OCI-LY7 (cell line): Measurements from ENCODE around the gene GPR25.

Experiments
- EZH2phosphoT487 ChIP-seq: fragments of 200-600 bp; sonication (generic); IDR thresholded peaks from 2 replicates; pipeline ENCODE4 v1.6.1; 2018; ENCODE audit warnings: low read depth, borderline replicate concordance, mild to moderate bottlenecking, mixed run types, antibody characterized with exemption, low read length, moderate library complexity, mixed read lengths
- TF ChIP-seq, protein P1 (sequence below): fragments of 200-600 bp; sonication (generic); conservative IDR thresholded peaks from 2 replicates; pipeline ENCODE4 v1.5.1; 2014; ENCODE audit warnings: mild to moderate bottlenecking, antibody characterized with exemption, low read length, moderate library complexity, mixed read lengths

GRCh38 chr1:200886594-200886993 lies 13.8 kb downstream of the GPR25 start:
- TF ChIP-seq, protein P1, sequence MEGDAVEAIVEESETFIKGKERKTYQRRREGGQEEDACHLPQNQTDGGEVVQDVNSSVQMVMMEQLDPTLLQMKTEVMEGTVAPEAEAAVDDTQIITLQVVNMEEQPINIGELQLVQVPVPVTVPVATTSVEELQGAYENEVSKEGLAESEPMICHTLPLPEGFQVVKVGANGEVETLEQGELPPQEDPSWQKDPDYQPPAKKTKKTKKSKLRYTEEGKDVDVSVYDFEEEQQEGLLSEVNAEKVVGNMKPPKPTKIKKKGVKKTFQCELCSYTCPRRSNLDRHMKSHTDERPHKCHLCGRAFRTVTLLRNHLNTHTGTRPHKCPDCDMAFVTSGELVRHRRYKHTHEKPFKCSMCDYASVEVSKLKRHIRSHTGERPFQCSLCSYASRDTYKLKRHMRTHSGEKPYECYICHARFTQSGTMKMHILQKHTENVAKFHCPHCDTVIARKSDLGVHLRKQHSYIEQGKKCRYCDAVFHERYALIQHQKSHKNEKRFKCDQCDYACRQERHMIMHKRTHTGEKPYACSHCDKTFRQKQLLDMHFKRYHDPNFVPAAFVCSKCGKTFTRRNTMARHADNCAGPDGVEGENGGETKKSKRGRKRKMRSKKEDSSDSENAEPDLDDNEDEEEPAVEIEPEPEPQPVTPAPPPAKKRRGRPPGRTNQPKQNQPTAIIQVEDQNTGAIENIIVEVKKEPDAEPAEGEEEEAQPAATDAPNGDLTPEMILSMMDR, result no peak
- TF ChIP-seq EZH2phosphoT487, result no peak
